Liver (tissue), 9 donors: Measurements from ENCODE around the gene PYROXD2. TPM values are rescaled to one million over a fixed set of nuclear protein-coding genes. Genes with fewer than 3 reads are reported as not detected.
"Not testable (repeated sequence)": the region's sequence is repeated elsewhere in the genome, so short reads cannot be mapped to it uniquely, and the experiment has no call there.

Experiments
- DNase-seq: peaks from one replicate; pipeline ENCODE4 v3.0.0-alpha.2; 2017; ENCODE audit warnings: low spot score
- H3K27ac ChIP-seq, 2 donors: one replicate each; pipeline ENCODE4 v1.7.0; 2013; ENCODE audit warnings: inconsistent platforms in 2 of 2, low read length in 2 of 2, control low read depth in 1 of 2, low read depth in 1 of 2, mild to moderate bottlenecking in 1 of 2
- H3K27me3 ChIP-seq, 4 donors: one replicate each; pipeline versions ENCODE4 v1.6.1 to v1.7.0; 2013; ENCODE audit warnings: low read length in 3 of 4, inconsistent platforms in 1 of 4, mild to moderate bottlenecking in 1 of 4, moderate library complexity in 1 of 4; ENCODE audit not compliant: control insufficient read depth in 4 of 4, insufficient read depth in 4 of 4
- H3K36me3 ChIP-seq, 4 donors: one replicate each; pipeline versions ENCODE4 v1.6.1 to v1.7.0; 2013; ENCODE audit warnings: low read length in 3 of 4, mild to moderate bottlenecking in 3 of 4, low read depth in 1 of 4, moderate library complexity in 1 of 4; ENCODE audit not compliant: control insufficient read depth in 4 of 4, insufficient read depth in 3 of 4
- H3K4me1 ChIP-seq, 4 donors: one replicate each; pipeline versions ENCODE4 v1.6.1 to v1.7.0; 2013; ENCODE audit warnings: low read length in 3 of 4, mild to moderate bottlenecking in 3 of 4, moderate library complexity in 1 of 4; ENCODE audit not compliant: control insufficient read depth in 4 of 4, insufficient read depth in 4 of 4
- H3K4me3 ChIP-seq, 3 donors: one replicate each; pipeline versions ENCODE4 v1.6.1 to v1.7.0; 2013; ENCODE audit warnings: low read length in 3 of 3, control low read depth in 1 of 3, low read depth in 1 of 3, mild to moderate bottlenecking in 1 of 3
- H3K9ac ChIP-seq, 2 donors: one replicate each; pipeline ENCODE4 v1.7.0; 2013; ENCODE audit warnings: low read length in 2 of 2, mild to moderate bottlenecking in 2 of 2, moderate library complexity in 2 of 2, control low read depth in 1 of 2, low read depth in 1 of 2
- H3K9me3 ChIP-seq, 4 donors: one replicate each; pipeline versions ENCODE4 v1.6.1 to v1.7.0; 2013; ENCODE audit warnings: low read length in 3 of 4; ENCODE audit not compliant: control insufficient read depth in 4 of 4
- ATF3 ChIP-seq: IDR thresholded peaks from 2 replicates; pipeline ENCODE4 v1.6.1; 2016; ENCODE audit warnings: antibody characterized with exemption
- CTCF ChIP-seq: fragments of 150-350 bp; IDR thresholded peaks from 2 replicates; pipeline ENCODE4 v1.5.1; 2017; ENCODE audit warnings: improper control_type of control experiment, low read depth, low read length; ENCODE audit not compliant: missing input control
- EGR1 ChIP-seq, 2 donors: IDR thresholded peaks; 2 replicates each; pipeline ENCODE4 v1.6.1; 2016 to 2018; ENCODE audit warnings: antibody characterized with exemption in 2 of 2, low read depth in 2 of 2
- FOXA1 ChIP-seq: IDR thresholded peaks from 2 replicates; pipeline ENCODE4 v1.6.1; 2016; ENCODE audit warnings: antibody characterized with exemption
- FOXA2 ChIP-seq: IDR thresholded peaks from 2 replicates; pipeline ENCODE4 v1.6.1; 2016; ENCODE audit warnings: antibody characterized with exemption
- HNF4A ChIP-seq, 2 donors: conservative IDR thresholded peaks; 2 replicates each; pipeline ENCODE4 v1.6.1; 2016; ENCODE audit warnings: antibody characterized with exemption in 2 of 2, mild to moderate bottlenecking in 2 of 2
- HNF4G ChIP-seq: IDR thresholded peaks from 2 replicates; pipeline ENCODE4 v1.6.1; 2016; ENCODE audit warnings: antibody characterized with exemption
- MAX ChIP-seq: IDR thresholded peaks from 2 replicates; pipeline ENCODE4 v1.6.1; 2016; ENCODE audit warnings: antibody characterized with exemption
- NR2F2 ChIP-seq: IDR thresholded peaks from 2 replicates; pipeline ENCODE4 v1.6.1; 2016; ENCODE audit warnings: antibody characterized with exemption
- RAD21 ChIP-seq, 2 donors: IDR thresholded peaks; 2 replicates each; pipeline ENCODE4 v1.6.1; 2016; ENCODE audit warnings: antibody characterized with exemption in 2 of 2, mild to moderate bottlenecking in 2 of 2
- REST ChIP-seq: IDR thresholded peaks from 2 replicates; pipeline ENCODE4 v1.6.1; 2016; ENCODE audit warnings: antibody characterized with exemption, mild to moderate bottlenecking
- RXRA ChIP-seq, 2 donors: IDR thresholded peaks; 2 replicates each; pipeline ENCODE4 v1.6.1; 2017 to 2018; ENCODE audit warnings: antibody characterized with exemption in 2 of 2, mild to moderate bottlenecking in 1 of 2
- SP1 ChIP-seq: IDR thresholded peaks from 2 replicates; pipeline ENCODE4 v1.6.1; 2018; ENCODE audit warnings: antibody characterized with exemption, mild to moderate bottlenecking
- TAF1 ChIP-seq: conservative IDR thresholded peaks from 2 replicates; pipeline ENCODE4 v1.6.1; 2016; ENCODE audit warnings: antibody characterized with exemption, mild to moderate bottlenecking
- YY1 ChIP-seq: IDR thresholded peaks from 2 replicates; pipeline ENCODE4 v1.6.1; 2016; ENCODE audit warnings: antibody characterized with exemption, mild to moderate bottlenecking
- WGBS: extraction: QIAGEN DNeasy Blood & Tissue Kit; methylation state at CpG from one replicate; pipeline ENCODE4 v1.1.7; 2013; 5-methylcytosine and 5-hydroxymethylcytosine counted together
- polyA plus RNA-seq, 2 donors: library from polyadenylated mRNA; stranded (reverse) in 1 of 2; unstranded in 1 of 2; fragments of 200-250 nt in 1 of 2; fragments of >200 nt in 1 of 2; fragmentation: Nextera tagmentation in 1 of 2; extraction: Ambion mirVana in 1 of 2; gene quantifications; one replicate each; pipeline versions ENCODE4 v1.2.1 to v1.2.3, GENCODE V29; 2013 to 2015
- total RNA-seq, 2 donors: library from RNA; depleted of rRNA; stranded (reverse); fragments of >200 nt; gene quantifications; one replicate each; pipeline ENCODE4 v1.2.3, GENCODE V29; 2014
- donor health status: healthy.
- donor health status: healthy.
- donor health status: healthy.
- donor health status: healthy.
- donor health status: healthy.

The PYROXD2 gene
- total and polyA plus RNA-seq, 4 donors, result 2.3 to 9.0 (median 4.5) TPM

- 56% methylated on average over 6 of the region's 6 CpGs for WGBS
- no peak for DNase-seq
- Histone ChIP-seq H3K9me3 (peaks cover 0 to 10% (median 5%) of the 10 kb centered on the region in 4 donors), H3K4me3 (no peak overlapping the region), H3K27ac (no peak overlapping the region), H3K27me3 (no peaks in the 10 kb centered on the region), H3K4me1 (no peaks in the 10 kb centered on the region), H3K36me3 (no peaks in the 10 kb centered on the region), H3K9ac (no peak overlapping the region)
- TF ChIP-seq CTCF, result no peak
- no peak for TF ChIP-seq YY1
- no peak for TF ChIP-seq FOXA1
- TF ChIP-seq RAD21 (IDR thresholded peaks at IDR 0.05), result peak in 1 of 2 donors; percentile 40
- no peak for TF ChIP-seq HNF4G
- no peak for TF ChIP-seq EGR1 (IDR thresholded peaks at IDR 0.05; ENCODE audit: low read depth in 2 of 2)
- peak; percentile 99 for TF ChIP-seq NR2F2
- no peak for TF ChIP-seq SP1
- no peak for TF ChIP-seq HNF4A (conservative IDR thresholded peaks at IDR 0.05)
- TF ChIP-seq REST, result no peak
- no peak for TF ChIP-seq TAF1
- no peak for TF ChIP-seq ATF3
- TF ChIP-seq MAX, result peak; percentile 16
- TF ChIP-seq FOXA2, result no peak
- peak; percentile 52 to 56 for TF ChIP-seq RXRA (IDR thresholded peaks at IDR 0.05)
Measured at GRCh38 chr10:98344589-98345038, 70.4 kb downstream of the PYROXD2 start.

- not testable (repeated sequence) for H3K27ac ChIP-seq, H3K9ac ChIP-seq, H3K27me3 ChIP-seq, H3K4me3 ChIP-seq, H3K4me1 ChIP-seq, DNase-seq, H3K9me3 ChIP-seq, H3K36me3 ChIP-seq
- 89% methylated on average over 10 of the region's 10 CpGs for WGBS
Measured at GRCh38 chr10:98341701-98342100, 73.3 kb downstream of the PYROXD2 start.
